ENCODE results near the gene TSPAN9.

Gene TSPAN9

DNA sequence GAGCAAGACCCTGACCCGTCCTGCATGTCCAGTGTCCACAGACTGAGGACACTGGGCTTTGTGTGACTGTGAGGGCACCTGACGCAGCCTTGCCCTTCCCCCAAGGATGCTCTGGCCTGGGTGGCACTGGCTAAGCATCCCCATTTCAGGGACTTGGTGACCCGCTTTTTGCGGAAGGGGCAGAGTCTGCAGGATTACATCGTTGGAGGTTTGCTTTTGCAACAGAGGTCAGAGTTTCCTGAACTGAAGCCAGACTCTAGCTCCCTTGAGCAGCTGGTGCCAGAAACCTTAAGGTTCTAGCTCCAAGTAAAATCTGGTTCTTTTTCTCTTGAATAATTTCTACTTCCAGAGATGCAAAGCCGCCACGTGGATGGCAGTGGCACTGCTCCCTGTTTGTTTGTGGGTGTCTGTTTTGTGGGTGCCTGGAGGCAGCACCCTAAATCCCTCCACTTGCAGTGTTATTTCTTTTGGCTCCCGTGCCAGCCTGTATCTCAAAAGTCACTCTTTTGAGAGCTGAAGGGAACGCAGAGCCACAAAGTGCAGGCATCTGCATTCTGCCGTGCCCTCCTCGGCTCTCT, 184.7 kb downstream of the TSPAN9 start:
- no peak for DNase-seq

DNA sequence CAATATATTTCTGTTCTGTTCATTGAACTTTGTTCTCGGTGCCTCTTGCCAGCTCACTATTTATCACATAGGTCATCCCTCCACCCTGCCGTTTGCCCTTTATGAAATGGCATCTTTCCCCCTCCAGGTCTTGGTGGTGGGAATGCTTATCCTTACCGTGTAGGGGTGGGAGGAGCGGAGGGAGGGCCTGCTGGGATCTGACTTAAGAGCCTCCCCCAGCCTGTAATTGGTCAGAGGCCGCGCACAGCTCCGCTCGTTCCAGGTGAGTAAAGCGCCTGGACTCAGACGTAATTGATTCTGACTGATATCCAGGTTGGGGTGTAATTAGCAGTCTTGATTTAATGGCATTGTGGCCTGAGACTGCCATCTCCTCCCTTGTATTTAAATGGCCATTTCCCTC, 185.3 kb downstream of the TSPAN9 start:
- no peak for DNase-seq

DNA sequence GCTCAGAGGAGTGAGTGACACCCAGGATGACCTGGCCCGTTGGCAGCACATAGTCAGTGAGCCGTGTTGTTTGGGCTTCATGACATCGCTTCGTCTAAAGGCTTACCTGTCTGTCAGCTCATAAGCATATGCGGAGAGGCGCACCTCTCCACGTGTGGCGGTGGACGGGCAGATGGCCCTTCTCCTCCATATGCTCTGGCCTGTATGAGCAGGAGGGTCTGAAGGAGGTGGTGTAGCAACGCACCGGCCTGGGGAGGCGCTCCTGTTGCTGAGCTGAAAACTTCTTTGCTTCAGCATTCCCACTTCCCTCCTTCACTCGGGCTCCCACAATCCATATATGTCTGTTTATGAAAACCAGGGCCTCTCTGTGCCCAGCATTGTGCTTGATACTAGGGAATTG, 186.1 kb downstream of the TSPAN9 start:
- DNase-seq = no peak

DNA sequence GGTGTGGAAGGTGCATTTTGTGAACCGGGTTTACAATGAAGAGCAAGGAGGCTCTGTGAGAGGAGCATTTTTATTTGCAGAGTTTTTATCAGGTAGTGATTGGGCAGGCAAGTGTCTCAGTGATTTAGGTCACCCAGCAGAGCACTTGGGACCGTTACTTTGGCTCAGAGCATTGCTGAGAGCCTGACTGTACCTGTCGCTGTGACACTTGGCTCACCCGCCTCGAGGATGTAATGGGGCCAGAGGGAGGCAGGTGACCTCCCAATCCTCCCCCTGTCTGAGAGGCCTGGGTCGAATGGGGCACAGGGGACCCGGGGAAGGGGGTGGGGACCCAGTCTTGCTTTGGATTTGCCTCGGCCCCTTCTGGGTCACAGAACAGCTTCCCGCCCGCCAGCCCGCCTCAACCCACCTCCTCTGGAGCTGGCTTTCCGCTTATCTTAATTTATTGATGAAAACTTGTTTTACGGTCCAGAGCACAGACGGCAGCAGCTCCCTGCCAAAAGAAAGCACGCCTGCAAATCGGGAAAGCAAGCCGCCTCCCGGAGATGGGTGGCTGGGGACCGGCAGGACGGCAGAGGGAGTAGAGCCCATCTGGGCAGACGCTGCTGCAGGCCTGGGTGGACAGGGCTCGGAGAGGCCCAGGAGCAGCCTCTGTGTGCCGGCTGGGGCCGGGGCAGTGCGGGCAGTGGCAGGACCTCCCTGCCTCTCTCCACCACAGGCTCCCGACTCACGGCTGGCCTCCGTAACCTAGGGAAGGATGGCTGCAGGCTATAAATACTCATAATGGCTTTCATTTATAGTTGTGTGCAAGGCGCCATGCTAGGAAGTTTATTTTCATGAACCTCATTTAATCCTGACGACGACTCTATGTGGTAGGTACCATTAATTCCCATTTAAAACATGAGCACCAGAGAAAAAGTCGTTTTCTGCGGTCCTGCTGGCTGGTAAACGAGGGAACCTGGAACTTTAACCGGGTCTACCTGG, 187.1 kb downstream of the TSPAN9 start:
- DNase-seq = no peak

DNA sequence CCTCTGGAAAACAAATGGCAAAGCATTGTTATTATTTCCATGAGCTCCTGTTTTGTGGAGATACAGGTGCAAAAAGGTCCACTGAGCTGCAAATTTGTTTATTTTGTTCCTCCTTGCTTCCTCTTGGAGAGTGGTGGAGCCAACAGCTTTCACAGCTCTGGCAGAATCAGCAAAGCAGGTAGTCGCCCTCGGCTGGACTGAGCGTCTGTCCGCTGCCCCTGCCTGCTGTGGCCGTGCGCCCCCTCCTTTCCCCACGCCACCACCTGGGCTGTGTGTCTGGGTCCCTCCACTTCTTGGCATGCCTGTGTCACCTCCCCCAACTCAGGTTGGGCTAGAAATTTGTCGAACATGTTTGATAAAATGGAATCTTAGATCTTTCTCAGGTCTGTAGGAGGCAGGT, 188.2 kb downstream of the TSPAN9 start:
- no peak for DNase-seq

DNA sequence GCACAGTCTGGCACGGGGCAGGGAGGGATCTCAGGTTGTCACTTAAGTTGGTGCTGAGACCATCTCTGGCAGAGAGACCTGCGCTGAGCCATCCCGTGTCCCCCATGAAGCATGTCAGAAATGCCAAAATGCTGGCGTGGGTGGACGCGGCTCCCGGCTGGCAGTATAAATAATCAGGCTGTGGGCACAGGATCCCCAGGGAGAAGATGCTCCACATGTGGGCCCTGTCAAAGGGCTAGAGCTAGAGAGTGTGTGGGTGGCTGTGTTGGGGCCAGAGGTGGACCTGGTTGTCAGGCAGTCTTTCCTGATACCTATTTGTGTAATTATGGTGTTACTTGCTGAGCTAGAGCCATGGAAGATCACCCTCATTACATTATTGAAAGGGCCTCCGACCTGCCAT, 189.5 kb downstream of the TSPAN9 start:
- DNase-seq = no peak

DNA sequence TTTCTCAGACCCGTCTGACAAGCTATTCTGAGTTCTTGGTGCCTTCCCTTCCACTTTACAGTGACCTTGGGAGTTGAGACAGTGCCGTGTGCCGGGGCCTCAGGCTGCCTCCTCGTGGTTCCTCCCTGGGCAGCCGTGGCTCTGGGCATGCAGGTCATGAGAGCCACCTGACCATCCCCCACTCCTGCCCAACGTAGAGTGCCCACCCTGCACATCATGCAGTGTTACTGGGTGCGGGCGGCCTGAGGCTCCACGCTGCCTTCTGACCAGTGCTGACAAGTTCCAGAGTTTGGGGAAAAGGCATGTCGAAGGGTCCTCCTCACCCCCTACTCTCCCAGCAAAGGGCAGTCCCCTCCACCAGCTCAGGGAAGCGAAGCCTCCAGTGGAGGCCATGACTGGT, 190.5 kb downstream of the TSPAN9 start:
- DNase-seq = no peak

DNA sequence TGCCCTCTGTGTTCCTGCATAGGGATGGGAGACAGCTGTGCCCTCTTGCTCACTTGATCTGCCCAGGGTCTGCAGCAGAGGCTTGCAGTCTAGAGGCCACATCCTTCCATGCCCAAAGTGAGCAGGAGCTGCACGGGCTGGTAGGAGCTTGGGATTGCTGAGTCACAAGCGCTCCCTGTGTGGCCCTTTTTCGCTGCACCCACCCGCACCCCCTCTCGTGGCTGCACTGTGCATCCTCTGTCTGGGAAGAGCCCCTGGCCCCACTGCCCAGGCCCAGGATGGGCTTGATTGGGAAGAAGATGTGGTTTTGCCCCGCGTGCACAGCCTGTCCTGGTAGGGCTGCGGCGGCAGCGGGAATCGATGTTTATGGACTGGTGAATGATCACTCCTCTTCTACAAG, 192.4 kb downstream of the TSPAN9 start:
- no peak for DNase-seq

DNA sequence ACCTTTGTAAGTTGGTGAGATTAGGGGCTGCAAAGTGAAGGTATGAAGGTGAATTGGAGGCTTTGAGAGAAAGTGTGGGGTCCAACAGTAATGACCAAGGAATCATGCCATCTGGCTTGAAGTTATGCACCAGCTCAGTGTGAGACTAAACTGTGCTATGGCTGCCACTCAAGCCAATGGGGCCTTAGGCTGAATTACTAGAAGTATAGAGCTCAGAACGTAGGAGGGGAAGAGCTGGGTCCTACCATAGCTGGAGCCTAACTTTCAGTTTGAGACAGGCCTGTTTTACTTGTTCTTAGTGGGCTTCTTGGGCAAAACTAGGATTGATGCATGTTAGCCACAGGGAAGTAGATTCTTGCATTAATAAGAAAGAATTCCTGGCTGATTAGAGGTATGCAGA, 194.0 kb downstream of the TSPAN9 start:
- DNase-seq = no peak

DNA sequence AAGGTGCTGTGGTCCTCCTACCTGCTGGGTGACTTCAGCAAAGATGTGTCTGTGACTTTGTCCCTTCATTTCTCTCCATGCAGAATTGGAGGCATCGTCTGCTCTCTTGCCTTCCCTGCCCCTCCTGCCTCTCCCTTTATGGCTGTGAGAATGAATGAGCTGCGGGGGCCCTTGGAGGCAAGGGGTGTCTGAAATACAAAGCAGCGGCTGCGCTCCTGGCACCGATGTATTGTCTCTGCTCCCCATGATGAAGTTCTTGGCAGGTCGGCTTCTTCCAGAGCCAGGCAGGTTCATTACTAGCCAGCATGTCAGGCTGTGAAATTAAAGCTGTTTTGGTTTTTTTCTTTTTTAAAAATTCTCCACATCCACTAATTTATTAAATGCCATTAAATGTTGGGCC, 194.5 kb downstream of the TSPAN9 start:
- no peak for DNase-seq

DNA sequence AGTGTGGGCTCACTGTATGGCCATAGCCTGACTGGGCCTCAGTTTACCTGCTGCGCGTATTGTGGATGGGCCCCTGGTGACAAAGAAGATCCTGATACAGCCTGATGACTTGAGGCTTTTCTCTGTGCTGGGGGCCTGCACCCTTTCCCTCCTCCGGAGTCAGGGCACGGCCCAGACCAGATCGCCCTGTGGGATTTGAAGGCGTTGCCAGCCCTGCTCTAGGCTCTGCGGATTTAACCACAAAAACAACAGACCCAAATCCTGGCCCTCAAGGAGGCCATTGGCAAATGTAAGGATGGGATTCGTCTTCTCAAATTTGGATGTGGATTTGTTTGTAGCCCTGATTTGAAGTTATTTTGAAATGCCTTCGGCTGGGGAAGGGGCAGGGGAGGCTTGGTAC, 195.8 kb downstream of the TSPAN9 start:
- no peak for DNase-seq

DNA sequence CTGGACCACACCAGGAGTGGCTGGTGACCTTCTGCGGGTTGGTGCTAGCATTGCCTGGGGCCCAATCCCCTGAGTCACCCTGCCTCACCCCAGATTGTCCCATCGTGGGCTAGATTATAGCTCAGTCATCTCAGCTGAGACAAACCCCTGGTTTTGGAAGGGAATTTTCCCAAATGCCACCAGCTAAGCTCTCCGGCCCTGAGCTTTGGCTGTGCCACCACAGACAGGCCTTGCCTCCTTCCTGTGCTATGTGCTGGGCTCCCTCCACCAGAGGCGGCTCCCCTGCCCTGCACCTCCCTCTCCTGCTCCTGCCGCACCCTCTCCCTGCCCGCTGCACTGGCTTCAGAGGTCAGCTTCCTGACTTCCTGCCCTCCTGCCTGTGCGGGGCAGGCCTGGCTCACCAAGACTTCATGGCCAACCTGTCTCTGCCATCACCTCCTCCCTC, 196.3 kb downstream of the TSPAN9 start:
- DNase-seq = no peak

DNA sequence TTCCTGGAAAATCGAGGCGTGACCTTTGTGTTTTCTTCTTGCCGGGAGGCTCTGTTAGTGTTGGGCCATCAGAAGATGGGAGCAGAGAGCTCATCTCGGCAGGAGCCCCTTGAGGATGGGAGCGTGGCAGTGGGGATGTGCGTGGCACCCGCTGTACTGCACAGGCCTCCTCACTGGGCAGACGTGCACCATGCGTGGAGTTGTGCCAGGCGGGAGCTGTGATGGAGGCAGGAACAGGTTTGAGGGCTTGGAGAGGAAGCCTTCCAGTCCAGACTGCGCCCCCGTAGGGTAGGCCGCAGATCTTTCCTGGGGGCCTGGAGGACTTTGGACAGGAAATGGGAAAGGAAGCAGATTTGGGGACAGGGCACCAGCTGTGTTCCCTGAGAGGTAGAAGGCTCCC, 197.5 kb downstream of the TSPAN9 start:
- no peak for DNase-seq

DNA sequence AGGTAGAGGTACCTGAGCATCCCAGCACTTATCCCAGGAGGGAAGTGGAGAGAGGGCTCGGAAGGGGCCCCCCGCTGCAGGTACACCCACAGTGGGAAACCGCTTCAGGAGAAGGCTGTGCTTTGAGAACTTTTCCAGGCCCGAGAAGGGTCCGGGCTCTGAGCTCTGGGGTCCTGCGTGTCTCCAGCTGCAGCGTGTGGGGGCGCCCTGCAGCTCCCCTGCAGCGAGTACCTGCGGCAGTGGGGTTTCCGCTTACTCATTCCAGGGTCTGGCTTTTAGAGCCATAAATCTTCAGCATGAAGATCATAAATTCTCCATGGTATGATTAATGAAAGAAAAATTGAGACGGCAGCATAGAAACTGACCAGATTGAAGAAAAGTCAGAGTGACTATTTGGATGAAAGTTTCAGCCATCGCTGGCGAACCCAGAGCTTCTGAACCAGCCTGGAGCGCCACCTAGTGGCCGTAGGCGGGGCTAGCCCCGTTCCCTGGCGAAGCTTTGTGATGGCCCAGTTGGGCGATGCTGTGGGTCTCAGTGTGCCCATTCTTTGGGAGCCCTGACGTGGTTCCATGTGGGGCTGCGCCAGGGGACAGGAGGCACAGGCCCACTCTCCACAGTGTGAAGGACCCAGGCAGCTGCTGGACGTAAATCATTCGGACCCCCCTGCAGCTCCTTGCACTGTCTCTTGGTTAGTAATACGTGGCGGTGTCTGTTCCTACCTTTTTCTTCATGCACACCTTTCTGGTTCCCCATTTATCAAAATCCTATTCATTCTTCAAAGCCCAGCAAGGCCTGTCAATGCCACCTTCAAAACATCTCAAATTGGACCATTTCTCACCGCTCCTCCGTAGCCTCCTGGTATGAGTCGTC, 198.2 kb downstream of the TSPAN9 start:
- peak; percentile 57 for DNase-seq

DNA sequence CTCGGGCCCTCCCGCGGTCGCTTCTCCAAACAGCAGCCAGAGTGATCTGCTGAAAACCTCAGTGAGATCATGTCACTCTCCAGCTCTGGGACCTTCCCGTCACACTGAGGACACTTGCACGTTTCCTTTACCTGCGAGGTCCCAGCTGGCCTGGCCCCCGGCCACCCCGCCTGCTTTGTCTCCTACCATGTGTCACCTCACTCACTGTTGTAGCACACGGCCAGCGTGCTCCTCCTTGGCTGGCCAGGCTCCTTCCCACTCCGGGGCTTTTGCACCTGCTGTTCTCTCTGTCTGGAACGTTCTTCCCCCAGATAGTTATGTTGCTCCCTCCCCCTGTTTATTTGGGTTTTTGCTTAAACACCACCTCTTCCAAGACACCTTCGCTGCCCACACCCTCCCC, 199.0 kb downstream of the TSPAN9 start:
- no peak for DNase-seq

DNA sequence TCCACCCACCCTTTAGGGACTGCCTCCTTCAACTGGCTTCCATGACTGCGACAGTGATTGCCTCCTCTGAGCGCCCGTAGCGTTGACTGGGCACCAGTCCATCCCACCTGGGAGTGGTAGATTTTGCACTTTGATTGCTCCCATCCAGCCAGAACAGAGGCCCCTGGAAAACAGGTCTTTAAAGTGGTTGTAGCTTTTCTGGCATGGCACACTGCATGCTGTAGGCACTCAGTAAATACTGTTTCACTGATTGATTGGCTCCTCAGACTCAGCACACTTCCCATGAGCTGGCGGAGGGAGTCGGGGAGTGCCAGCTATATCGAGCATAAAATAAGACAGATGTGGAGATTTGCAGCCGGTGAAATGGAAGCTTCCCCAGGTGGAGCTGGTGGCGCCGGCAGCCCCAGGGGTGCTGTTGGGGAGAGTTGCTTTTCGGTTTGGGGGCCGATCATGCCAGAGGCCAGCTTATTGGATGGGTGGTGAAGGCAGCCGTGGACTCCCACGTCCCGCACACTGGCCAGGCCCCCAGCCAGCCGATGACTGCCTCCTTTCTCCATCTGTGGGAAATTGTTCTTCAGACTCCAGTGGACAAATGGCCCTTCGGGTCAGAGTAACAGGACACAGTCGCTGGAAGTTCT, 200.2 kb downstream of the TSPAN9 start:
- DNase-seq = no peak

DNA sequence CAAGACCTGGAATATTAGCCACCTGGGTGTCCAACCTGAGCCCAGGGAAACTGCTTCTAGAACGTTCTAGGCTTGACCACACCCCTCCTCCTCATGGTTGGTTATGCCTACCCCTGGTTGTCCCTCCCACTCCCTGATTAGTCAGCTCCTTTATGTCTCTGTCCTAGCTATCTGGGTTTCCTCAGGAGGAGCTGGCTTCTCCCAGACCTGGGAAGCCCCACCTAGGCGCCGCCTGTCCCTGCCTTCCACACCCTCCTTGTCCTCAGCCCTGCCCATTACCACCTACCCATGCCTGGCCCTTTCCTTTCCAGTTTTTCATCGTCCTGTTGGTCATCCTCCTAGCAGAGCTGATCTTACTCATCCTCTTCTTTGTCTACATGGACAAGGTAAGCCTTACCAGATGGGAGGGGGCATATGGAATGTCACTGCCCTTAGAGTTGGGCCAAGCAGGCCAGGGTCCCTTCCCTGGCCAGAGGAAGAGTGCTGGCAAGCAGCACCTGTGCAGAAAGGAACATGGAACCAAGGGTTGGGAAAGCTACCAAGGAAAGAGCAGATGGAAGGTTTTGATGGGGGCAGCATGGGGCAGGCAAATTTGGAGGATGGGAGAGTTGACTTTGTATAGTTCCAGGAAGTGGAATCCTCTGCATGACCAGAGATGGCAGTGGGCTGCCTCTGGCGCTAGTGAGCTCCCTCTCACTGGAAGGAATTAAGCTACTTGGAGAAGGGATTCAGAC, 201.7 kb downstream of the TSPAN9 start:
- DNase-seq = no peak

DNA sequence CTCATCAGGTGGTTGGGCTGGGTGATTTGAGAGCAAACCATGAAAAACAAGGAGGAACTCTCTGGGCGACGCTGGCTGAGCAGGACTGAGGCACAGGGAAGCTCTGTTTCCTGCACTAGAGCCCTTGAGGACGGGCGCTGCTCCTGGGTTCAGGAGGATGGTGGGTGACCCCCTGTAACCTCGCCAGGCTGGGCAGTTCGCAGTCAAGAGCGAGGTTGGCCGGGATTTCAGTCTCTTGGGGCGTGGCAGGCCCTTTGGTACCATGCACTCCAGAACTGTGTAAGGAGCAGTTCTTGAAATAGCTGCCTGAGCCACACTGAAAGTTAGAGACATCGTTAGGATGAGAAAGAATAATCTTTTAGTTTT, 202.2 kb downstream of the TSPAN9 start:
- DNase-seq = no peak

DNA sequence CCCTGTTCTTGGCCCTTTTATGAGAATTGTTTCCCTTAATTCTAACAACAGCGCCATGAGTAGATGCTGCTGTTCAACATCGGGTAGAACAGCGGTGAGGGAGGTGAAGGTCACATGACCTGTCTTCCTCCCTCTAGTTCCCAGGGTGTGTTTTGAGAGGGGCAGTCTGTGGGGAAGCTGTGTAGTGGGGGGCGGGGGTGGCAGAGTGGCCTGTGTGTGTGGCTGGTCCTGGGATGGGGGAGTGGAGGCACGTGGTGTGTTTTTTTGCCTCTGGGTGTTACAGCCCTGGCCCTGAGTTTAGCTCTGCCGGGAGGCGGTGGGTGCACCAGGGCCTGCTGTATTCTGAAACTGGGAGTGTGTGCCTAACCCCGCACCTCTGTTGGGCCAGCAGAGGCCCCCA, 202.7 kb downstream of the TSPAN9 start:
- DNase-seq = no peak

DNA sequence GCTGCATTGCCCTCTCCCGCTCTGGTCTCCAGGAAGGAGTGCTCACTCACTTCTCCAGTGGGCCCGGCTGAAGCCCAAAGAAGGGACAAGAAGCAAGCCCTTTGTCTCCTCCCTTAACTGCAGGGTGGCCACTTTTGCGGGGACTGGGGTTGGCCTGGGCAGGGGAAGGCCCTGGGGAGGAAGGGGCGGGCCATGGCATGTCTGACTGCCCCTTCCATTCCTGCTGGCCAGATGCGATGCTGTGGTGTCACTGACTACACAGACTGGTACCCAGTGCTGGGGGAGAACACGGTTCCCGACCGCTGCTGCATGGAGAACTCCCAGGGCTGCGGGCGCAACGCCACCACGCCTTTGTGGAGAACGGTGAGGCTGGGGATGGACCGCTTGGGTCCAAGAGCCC, 203.8 kb downstream of the TSPAN9 start:
- no peak for DNase-seq

DNA sequence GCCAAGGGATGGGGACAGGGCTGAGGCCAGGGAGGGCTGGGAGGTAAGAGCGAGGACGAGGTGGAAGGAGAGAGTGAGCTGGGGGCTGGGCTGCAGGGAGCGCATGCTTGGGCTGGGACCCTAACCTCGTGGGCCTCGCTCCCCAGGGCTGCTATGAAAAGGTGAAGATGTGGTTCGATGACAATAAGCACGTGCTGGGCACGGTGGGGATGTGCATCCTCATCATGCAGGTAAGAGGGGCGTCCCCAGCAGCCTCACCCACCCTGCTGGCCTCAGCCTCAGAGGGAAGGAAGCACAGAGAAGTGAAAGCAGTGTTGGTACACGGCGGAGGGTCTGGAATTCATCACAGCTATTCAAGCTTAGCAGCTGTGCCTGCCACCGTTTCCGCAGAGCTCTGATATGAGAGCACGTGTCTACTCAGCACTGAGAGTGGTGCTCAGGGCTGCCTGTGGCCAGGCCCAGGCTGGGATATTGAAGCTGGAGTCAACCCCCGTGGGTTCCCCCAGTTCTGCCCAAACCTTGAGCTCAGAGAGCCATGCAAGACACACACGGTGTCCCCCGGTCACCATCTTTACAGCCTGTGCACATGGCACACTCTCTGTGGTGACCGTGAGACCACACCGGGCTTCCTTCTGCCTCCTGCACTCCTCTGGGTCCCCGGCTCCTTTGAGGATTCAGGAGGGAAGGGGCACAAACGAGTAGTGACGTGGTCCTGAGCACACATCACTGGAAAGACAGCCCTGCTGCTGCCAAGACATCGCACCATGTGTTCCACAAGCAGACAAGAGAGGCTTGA, 204.6 kb downstream of the TSPAN9 start:
- DNase-seq = no peak

DNA sequence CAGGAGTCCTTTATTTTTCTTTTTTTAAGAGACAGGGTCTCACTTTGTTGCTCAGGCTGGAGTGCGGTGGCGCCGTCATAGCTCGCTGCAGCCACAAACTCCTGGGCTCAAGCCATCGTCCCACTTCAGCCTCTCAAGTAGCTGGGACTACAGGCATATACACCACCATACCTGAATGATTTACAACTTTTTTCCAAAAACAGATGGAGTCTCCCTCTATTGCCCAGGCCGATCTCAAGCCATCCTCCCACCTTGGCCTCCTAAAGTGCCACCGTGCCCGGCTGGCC, 205.1 kb downstream of the TSPAN9 start:
- no peak for DNase-seq
